ENCODE measurements around the gene DENND1A. TPM values are rescaled to one million over a fixed set of nuclear protein-coding genes. Genes with fewer than 3 reads are reported as not detected.

The DENND1A gene
- total RNA-seq, 1 donor from 2014 or later, result 25.2 TPM

- DNase-seq, result no peak
- CTCF ChIA-PET, result no interaction called here
- intact Hi-C loops (cut with micrococcal nuclease), result no loop called here
- Mint-ChIP-seq H3K9me3 (peaks cover 11% of the 10 kb centered on the region), H3K36me3 (ENCODE audit: low read depth) (peaks cover 32% of the 10 kb centered on the region), H3K27me3 (no peaks in the 10 kb centered on the region), H3K4me3 (no peak overlapping the region), H3K4me1 (peaks cover 3% of the 10 kb centered on the region), H3K27ac (no peak overlapping the region)
- no peak for TF ChIP-seq CTCF (IDR thresholded peaks at IDR 0.05)
- POLR2A ChIA-PET, result no interaction called here
- no peak for ATAC-seq (ENCODE audit: low read depth)
Observed at GRCh38 chr9:123723135-123723875, 206.6 kb downstream of the DENND1A start.

- Mint-ChIP-seq H3K36me3 (ENCODE audit: low read depth) (peaks cover 32% of the 10 kb centered on the region), H3K4me3 (no peak overlapping the region), H3K4me1 (peaks cover 9% of the 10 kb centered on the region), H3K27me3 (no peaks in the 10 kb centered on the region), H3K9me3 (peaks cover 11% of the 10 kb centered on the region), H3K27ac (no peak overlapping the region)
- ChIA-PET POLR2A (no interaction called here), CTCF (no interaction called here)
- intact Hi-C loops (cut with micrococcal nuclease), result no loop called here
- TF ChIP-seq CTCF (IDR thresholded peaks at IDR 0.05), result no peak
- DNase-seq (no peak), ATAC-seq (ENCODE audit: low read depth) (no peak)
Observed at GRCh38 chr9:123722378-123722777, 207.5 kb downstream of the DENND1A start.

GRCh38 chr9:123718188-123718587 is 211.7 kb downstream of the DENND1A start:
- Mint-ChIP-seq H3K4me3 (no peak overlapping the region), H3K27ac (no peak overlapping the region), H3K9me3 (peaks cover 8% of the 10 kb centered on the region), H3K36me3 (ENCODE audit: low read depth) (peaks cover 22% of the 10 kb centered on the region), H3K27me3 (no peaks in the 10 kb centered on the region), H3K4me1 (peaks cover 25% of the 10 kb centered on the region)
- ChIA-PET CTCF (no interaction called here), POLR2A (no interaction called here)
- no peak for DNase-seq
- intact Hi-C loops (cut with micrococcal nuclease), result loop anchor here (10.0 kb wide), 1 partner anchor 97 kb away; no protein-coding TSS in a partner anchor
- TF ChIP-seq CTCF (IDR thresholded peaks at IDR 0.05), result no peak
- ATAC-seq (ENCODE audit: low read depth), result no peak

- H3K27ac Mint-ChIP-seq, result no peak overlapping the region
- intact Hi-C loops (cut with micrococcal nuclease), result loop anchor here (10.0 kb wide), 1 partner anchor 97 kb away; no protein-coding TSS in a partner anchor
- H3K4me1 Mint-ChIP-seq, result peaks cover 25% of the 10 kb centered on the region
- H3K9me3 Mint-ChIP-seq, result peaks cover 8% of the 10 kb centered on the region
- ChIA-PET CTCF (no interaction called here), POLR2A (no interaction called here)
- H3K27me3 Mint-ChIP-seq, result no peaks in the 10 kb centered on the region
- ATAC-seq (ENCODE audit: low read depth) (no peak), DNase-seq (no peak)
- no peak for TF ChIP-seq CTCF (IDR thresholded peaks at IDR 0.05)
- no peak overlapping the region for H3K4me3 Mint-ChIP-seq
- H3K36me3 Mint-ChIP-seq (ENCODE audit: low read depth), result peaks cover 20% of the 10 kb centered on the region
Observed at GRCh38 chr9:123717581-123718175, 212.2 kb downstream of the DENND1A start.

- peak overlapping the region; percentile 1 for H3K4me3 Mint-ChIP-seq
- DNase-seq, result no peak
Observed at GRCh38 chr9:123716339-123716945, 213.5 kb downstream of the DENND1A start.

More at GRCh38 chr9:123716339-123716945, 213.5 kb downstream of the DENND1A start:
- ChIA-PET CTCF (no interaction called here), POLR2A (no interaction called here)
- peaks cover 25% of the 10 kb centered on the region for H3K4me1 Mint-ChIP-seq
- intact Hi-C loops (cut with micrococcal nuclease), result loop anchor here (10.0 kb wide), 1 partner anchor 98 kb away; no protein-coding TSS in a partner anchor
- no peak for TF ChIP-seq CTCF (IDR thresholded peaks at IDR 0.05)
- H3K36me3 Mint-ChIP-seq (ENCODE audit: low read depth), result peaks cover 10% of the 10 kb centered on the region
- no peak overlapping the region for H3K27ac Mint-ChIP-seq
- H3K27me3 Mint-ChIP-seq, result no peaks in the 10 kb centered on the region
- no peak for ATAC-seq (ENCODE audit: low read depth)
- H3K9me3 Mint-ChIP-seq, result peaks cover 5% of the 10 kb centered on the region

Measured in activated B cell treated with CpG ODN at 0.5 μM for 24 hours (primary cell).